Measurements from ENCODE around the gene HIVEP1.

Gene HIVEP1

GRCh38 chr6:12009876-12010634 is 2.1 kb upstream of the HIVEP1 start:
- peak overlapping the region; percentile 85 for H3K4me2 ChIP-seq (ENCODE audit: low read length)
- H3K27me3 ChIP-seq (ENCODE audit: control insufficient read depth, insufficient read depth, low read length) = no peaks in the 10 kb centered on the region
- H3K36me3 ChIP-seq (ENCODE audit: insufficient read depth, low read length) = no peaks in the 10 kb centered on the region
- H3K4me3 ChIP-seq (ENCODE audit: low read length) = peak overlapping the region; percentile 87
- H3K9me3 ChIP-seq (replicated peaks; ENCODE audit: low read length) = peaks cover 5% of the 10 kb centered on the region
- peaks cover 30% of the 10 kb centered on the region for H3K4me1 ChIP-seq (ENCODE audit: control insufficient read depth, insufficient read depth, low read length)
- peak overlapping the region; percentile 96 for H3K9ac ChIP-seq (ENCODE audit: low read depth, low read length)

- peak overlapping the region; percentile 96 for H3K9ac ChIP-seq (ENCODE audit: low read depth, low read length)
- peak overlapping the region; percentile 87 for H3K4me3 ChIP-seq (ENCODE audit: low read length)
- peaks cover 5% of the 10 kb centered on the region for H3K9me3 ChIP-seq (replicated peaks; ENCODE audit: low read length)
- peaks cover 5% of the 10 kb centered on the region for H3K36me3 ChIP-seq (ENCODE audit: insufficient read depth, low read length)
- H3K4me1 ChIP-seq (ENCODE audit: control insufficient read depth, insufficient read depth, low read length) = peaks cover 30% of the 10 kb centered on the region
- H3K4me2 ChIP-seq (ENCODE audit: low read length) = peak overlapping the region; percentile 85
- no peaks in the 10 kb centered on the region for H3K27me3 ChIP-seq (ENCODE audit: control insufficient read depth, insufficient read depth, low read length)
Observed at GRCh38 chr6:12010635-12011275, 1.4 kb upstream of the HIVEP1 start.

GRCh38 chr6:12011276-12012037 is 655 bp upstream of the HIVEP1 start:
- H3K4me2 ChIP-seq (ENCODE audit: low read length) = peak overlapping the region; percentile 85
- no peaks in the 10 kb centered on the region for H3K27me3 ChIP-seq (ENCODE audit: control insufficient read depth, insufficient read depth, low read length)
- peak overlapping the region; percentile 96 for H3K9ac ChIP-seq (ENCODE audit: low read depth, low read length)
- peaks cover 10% of the 10 kb centered on the region for H3K36me3 ChIP-seq (ENCODE audit: insufficient read depth, low read length)
- H3K9me3 ChIP-seq (replicated peaks; ENCODE audit: low read length) = peaks cover 5% of the 10 kb centered on the region
- H3K4me1 ChIP-seq (ENCODE audit: control insufficient read depth, insufficient read depth, low read length) = peaks cover 30% of the 10 kb centered on the region
- peak overlapping the region; percentile 76 for H3K4me3 ChIP-seq (ENCODE audit: low read length)

GRCh38 chr6:12012558-12013306 is 620 bp downstream of the HIVEP1 start:
- no peaks in the 10 kb centered on the region for H3K27me3 ChIP-seq (ENCODE audit: control insufficient read depth, insufficient read depth, low read length)
- H3K4me3 ChIP-seq (ENCODE audit: low read length) = peak overlapping the region; percentile 76
- peaks cover 30% of the 10 kb centered on the region for H3K4me1 ChIP-seq (ENCODE audit: control insufficient read depth, insufficient read depth, low read length)
- peak overlapping the region; percentile 92 for H3K9ac ChIP-seq (ENCODE audit: low read depth, low read length)
- H3K9me3 ChIP-seq (replicated peaks; ENCODE audit: low read length) = peaks cover 5% of the 10 kb centered on the region
- peak overlapping the region; percentile 79 for H3K4me2 ChIP-seq (ENCODE audit: low read length)
- peaks cover 21% of the 10 kb centered on the region for H3K36me3 ChIP-seq (ENCODE audit: insufficient read depth, low read length)

- Histone ChIP-seq H3K4me3 (ENCODE audit: low read length) (peak overlapping the region; percentile 76), H3K9me3 (replicated peaks; ENCODE audit: low read length) (peaks cover 5% of the 10 kb centered on the region), H3K36me3 (ENCODE audit: insufficient read depth, low read length) (peaks cover 23% of the 10 kb centered on the region), H3K9ac (ENCODE audit: low read depth, low read length) (peak overlapping the region; percentile 92), H3K4me2 (ENCODE audit: low read length) (peak overlapping the region; percentile 79), H3K4me1 (ENCODE audit: control insufficient read depth, insufficient read depth, low read length) (peaks cover 26% of the 10 kb centered on the region), H3K27me3 (ENCODE audit: control insufficient read depth, insufficient read depth, low read length) (no peaks in the 10 kb centered on the region)
Observed at GRCh38 chr6:12013307-12013719, 1.2 kb downstream of the HIVEP1 start.

GRCh38 chr6:12014027-12014872 is 2.1 kb downstream of the HIVEP1 start:
- Histone ChIP-seq H3K4me3 (ENCODE audit: low read length) (peak overlapping the region; percentile 76), H3K4me1 (ENCODE audit: control insufficient read depth, insufficient read depth, low read length) (peaks cover 25% of the 10 kb centered on the region), H3K9ac (ENCODE audit: low read depth, low read length) (peak overlapping the region; percentile 92)

GRCh38 chr6:12014873-12015149 is 2.7 kb downstream of the HIVEP1 start:
- Histone ChIP-seq H3K9ac (ENCODE audit: low read depth, low read length) (no peak overlapping the region), H3K4me1 (ENCODE audit: control insufficient read depth, insufficient read depth, low read length) (peaks cover 23% of the 10 kb centered on the region), H3K4me3 (ENCODE audit: low read length) (no peak overlapping the region), H3K9me3 (replicated peaks; ENCODE audit: low read length) (peaks cover 5% of the 10 kb centered on the region), H3K27me3 (ENCODE audit: control insufficient read depth, insufficient read depth, low read length) (no peaks in the 10 kb centered on the region), H3K36me3 (ENCODE audit: insufficient read depth, low read length) (peaks cover 31% of the 10 kb centered on the region), H3K4me2 (ENCODE audit: low read length) (no peak overlapping the region)

More at GRCh38 chr6:12014027-12014872, 2.1 kb downstream of the HIVEP1 start:
- H3K4me2 ChIP-seq (ENCODE audit: low read length) = peak overlapping the region; percentile 79
- peaks cover 5% of the 10 kb centered on the region for H3K9me3 ChIP-seq (replicated peaks; ENCODE audit: low read length)
- peaks cover 26% of the 10 kb centered on the region for H3K36me3 ChIP-seq (ENCODE audit: insufficient read depth, low read length)
- H3K27me3 ChIP-seq (ENCODE audit: control insufficient read depth, insufficient read depth, low read length) = no peaks in the 10 kb centered on the region

GRCh38 chr6:12017263-12017662 is 5.2 kb downstream of the HIVEP1 start:
- peaks cover 13% of the 10 kb centered on the region for H3K4me1 ChIP-seq (ENCODE audit: control insufficient read depth, insufficient read depth, low read length)
- peaks cover 33% of the 10 kb centered on the region for H3K36me3 ChIP-seq (ENCODE audit: insufficient read depth, low read length)
- no peaks in the 10 kb centered on the region for H3K27me3 ChIP-seq (ENCODE audit: control insufficient read depth, insufficient read depth, low read length)
- H3K4me3 ChIP-seq (ENCODE audit: low read length) = no peak overlapping the region
- peaks cover 5% of the 10 kb centered on the region for H3K9me3 ChIP-seq (replicated peaks; ENCODE audit: low read length)
- H3K4me2 ChIP-seq (ENCODE audit: low read length) = no peak overlapping the region
- no peak overlapping the region for H3K9ac ChIP-seq (ENCODE audit: low read depth, low read length)

- H3K9ac ChIP-seq (ENCODE audit: low read depth, low read length) = no peak overlapping the region
- H3K9me3 ChIP-seq (replicated peaks; ENCODE audit: low read length) = peaks cover 5% of the 10 kb centered on the region
Observed at GRCh38 chr6:12017876-12018401, 5.8 kb downstream of the HIVEP1 start.

GRCh38 chr6:12020187-12020791 is 8.2 kb downstream of the HIVEP1 start:
- H3K4me2 ChIP-seq (ENCODE audit: low read length) = no peak overlapping the region
- H3K36me3 ChIP-seq (ENCODE audit: insufficient read depth, low read length) = peaks cover 37% of the 10 kb centered on the region
- H3K27me3 ChIP-seq (ENCODE audit: control insufficient read depth, insufficient read depth, low read length) = no peaks in the 10 kb centered on the region
- no peaks in the 10 kb centered on the region for H3K9me3 ChIP-seq (replicated peaks; ENCODE audit: low read length)
- peaks cover 6% of the 10 kb centered on the region for H3K4me1 ChIP-seq (ENCODE audit: control insufficient read depth, insufficient read depth, low read length)
- no peak overlapping the region for H3K9ac ChIP-seq (ENCODE audit: low read depth, low read length)
- no peak overlapping the region for H3K4me3 ChIP-seq (ENCODE audit: low read length)

More at GRCh38 chr6:12017876-12018401, 5.8 kb downstream of the HIVEP1 start:
- Histone ChIP-seq H3K4me1 (ENCODE audit: control insufficient read depth, insufficient read depth, low read length) (peaks cover 13% of the 10 kb centered on the region), H3K4me2 (ENCODE audit: low read length) (no peak overlapping the region), H3K4me3 (ENCODE audit: low read length) (no peak overlapping the region), H3K27me3 (ENCODE audit: control insufficient read depth, insufficient read depth, low read length) (no peaks in the 10 kb centered on the region), H3K36me3 (ENCODE audit: insufficient read depth, low read length) (peaks cover 37% of the 10 kb centered on the region)

Measured in skeletal muscle satellite cell (primary cell).